HG03060 (cell line): ENCODE data around the gene RUFY3.
"Not testable (repeated sequence)": the region's sequence is repeated elsewhere in the genome, so short reads cannot be mapped to it uniquely, and the experiment has no call there.

ENCODE experiments used
- ATAC-seq: cut with Tn5 transposase; IDR thresholded peaks from one replicate; pipeline ENCODE4 v1.9.1; 2021; ENCODE audit warnings: low read depth, moderate number of reproducible peaks; ENCODE audit not compliant: unreplicated experiment

Gene RUFY3

GRCh38 chr4:70734168-70734954 is 12.6 kb downstream of the RUFY3 start:
- peak; percentile 92 for ATAC-seq

GRCh38 chr4:70734971-70735370 is 13.2 kb downstream of the RUFY3 start:
- ATAC-seq: no peak

DNA sequence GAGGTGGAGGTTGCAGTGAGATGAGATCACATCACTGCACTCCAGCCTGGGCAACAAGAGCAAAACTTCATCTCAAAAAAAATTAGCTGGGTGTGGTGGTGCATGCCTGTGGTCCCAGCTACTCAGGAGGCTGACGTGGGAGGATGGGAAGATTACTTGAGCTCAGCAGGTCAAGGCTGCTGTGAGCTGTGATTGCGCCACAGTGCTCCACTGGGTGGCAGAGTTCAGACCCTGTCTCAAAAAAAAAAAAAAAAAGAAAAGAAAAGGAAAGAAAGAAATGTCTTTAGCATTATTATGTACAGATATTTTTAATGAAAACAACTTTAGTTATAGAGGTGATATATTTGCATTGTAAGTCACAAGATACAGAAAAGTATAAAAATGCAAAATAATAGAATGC is 14.2 kb downstream of the RUFY3 start:
- ATAC-seq: not testable (repeated sequence)

DNA sequence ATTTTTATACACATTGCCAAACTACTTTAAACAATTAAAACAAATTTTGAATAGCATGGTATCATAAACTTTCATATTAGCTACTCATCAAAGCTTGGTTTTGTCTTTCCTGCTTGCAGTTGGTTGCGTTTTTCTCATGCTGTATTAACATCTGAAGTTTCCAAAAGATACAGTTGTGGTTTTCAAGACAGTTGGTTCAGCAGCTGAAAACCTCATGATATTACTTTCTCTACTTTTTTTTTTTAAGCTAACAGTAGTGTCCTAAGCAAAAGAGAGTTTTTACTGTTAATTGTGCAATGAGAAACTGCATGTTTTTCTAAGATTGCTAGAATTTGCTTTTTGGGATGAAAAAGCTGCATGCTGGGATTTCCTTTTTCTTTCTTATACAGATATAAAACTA is 15.2 kb downstream of the RUFY3 start:
- no peak for ATAC-seq

DNA sequence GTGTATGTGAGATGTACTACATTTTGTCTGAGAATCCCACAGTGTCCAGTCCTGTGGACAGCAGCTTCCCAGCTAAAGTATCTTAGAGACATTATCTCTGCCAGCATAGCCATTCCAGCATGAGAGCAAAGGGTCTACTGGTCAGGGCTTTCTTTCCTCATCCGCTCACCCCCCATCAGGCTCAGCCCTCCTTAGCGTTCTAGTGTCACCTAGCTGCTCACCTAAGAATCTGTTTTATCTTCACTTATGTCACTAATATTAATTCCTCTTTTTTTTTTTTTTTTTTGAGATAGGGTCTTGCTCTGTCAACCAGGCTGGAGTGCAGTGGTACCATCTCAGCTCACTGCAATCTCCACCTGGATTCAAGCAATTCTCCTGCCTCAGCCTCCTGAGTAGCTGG is 15.6 kb downstream of the RUFY3 start:
- no peak for ATAC-seq

GRCh38 chr4:70739496-70740337 is 18.0 kb downstream of the RUFY3 start:
- ATAC-seq: no peak

DNA sequence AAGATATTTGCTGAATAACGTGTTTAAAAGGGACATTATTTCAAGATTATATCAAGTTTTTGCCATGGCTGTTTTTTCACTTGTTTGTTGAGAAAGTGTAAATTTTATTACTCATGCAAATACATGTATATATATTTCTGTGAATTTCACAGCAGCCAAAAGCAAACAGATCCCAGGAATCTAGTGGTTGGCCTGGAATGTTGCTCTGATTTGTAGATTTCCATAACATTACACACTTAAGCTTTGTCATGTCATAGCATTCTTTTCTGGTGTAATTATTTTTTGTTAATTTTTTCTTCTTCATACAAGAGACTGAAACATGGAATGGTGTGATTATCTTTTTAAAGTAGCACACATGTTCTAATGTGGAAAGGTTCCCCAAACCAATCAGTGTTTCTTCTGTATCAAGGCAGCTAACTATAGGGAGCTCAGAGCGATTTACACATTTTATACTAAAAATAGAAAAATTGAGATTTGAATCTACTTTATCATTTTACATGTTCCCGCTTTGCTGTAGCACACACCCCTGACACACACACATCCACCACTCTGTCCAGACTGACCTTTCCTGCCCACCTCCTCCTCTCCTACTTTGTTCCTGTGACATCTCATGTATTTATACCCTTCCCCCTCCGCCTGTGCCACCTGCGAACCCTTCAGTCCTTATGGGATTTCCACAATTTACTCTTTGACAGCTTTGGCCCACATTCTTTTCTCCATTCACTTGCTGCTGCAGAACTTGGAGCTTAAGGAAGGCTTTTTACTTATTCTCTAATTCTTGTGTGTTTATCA is 20.3 kb downstream of the RUFY3 start:
- ATAC-seq: no peak

- ATAC-seq: no peak
These were observed 22.0 kb downstream of the RUFY3 start for GRCh38 chr4:70743731-70744130.

DNA sequence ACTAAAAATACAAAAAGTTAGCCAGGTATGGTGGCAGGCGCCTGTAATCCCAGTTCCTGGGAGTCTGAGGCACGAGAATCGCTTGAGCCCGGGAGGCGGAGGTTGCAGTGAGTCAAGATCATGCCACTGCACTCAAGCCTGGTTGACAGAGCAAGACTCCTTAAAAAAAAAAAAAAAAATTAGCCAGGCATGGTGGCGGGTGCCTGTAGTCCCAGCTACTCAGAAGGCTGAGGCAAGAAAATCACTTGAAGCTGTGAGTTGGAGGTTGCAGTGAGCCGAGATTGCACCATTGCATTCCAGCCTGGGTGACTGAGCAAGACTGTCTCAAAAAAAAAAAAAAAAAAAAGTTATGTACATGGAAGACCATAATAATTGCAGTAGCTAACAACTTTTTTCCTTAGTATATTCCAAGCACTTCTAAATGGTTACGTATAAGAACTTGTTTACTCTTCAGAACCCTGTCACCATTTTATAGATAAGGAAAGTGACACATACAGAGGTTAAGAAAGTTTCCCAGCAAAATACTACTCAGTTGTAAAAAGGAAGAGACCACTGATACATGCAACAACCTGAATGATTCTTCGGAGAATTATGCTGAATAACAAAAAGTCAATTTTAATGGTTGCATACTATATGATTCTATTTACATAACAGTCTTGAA is 24.5 kb downstream of the RUFY3 start:
- no peak for ATAC-seq

GRCh38 chr4:70747874-70748273 is 26.1 kb downstream of the RUFY3 start:
- no peak for ATAC-seq

GRCh38 chr4:70749313-70749712 is 27.5 kb downstream of the RUFY3 start:
- ATAC-seq: peak; percentile 89

DNA sequence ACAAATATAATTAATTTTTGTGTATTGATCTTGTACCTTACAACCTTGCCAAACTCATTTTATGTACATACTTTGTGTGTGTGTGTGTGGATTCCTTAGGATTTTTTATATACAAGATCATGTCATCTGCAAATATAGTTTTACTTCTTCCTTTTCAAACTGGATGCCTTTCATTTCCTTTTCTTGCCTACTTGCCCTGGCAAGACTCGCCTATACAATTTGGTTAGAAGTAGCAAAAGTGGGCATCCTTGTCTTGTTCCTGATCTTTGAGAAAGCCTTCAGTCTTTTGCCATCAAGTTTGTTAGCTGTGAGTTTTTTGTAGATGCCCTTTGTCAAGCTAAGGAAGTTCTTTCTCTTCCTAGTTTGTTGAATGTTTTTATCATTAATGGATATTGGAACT is 30.5 kb downstream of the RUFY3 start:
- ATAC-seq: no peak

- no peak for ATAC-seq
These were observed 31.9 kb downstream of the RUFY3 start for GRCh38 chr4:70753630-70754029.

DNA sequence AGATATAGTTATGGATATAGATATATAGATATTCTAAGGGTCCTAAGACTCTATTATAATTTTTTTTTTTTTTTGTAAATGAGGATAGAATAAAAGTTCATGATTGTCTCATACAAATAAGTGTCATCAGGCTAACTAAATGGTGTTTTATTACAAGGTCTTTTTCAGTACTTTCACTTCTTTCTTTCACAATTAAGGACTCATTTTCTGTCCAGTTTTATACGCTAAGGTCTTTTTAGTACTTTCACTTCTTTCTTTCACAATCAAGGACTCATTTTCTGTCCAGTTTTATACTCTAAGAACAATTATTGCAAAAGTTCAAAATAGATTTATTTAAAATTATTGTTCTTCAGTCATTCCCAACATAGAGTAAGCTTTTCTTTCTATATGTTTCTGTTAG is 32.7 kb downstream of the RUFY3 start:
- ATAC-seq: peak; percentile 40

GRCh38 chr4:70754990-70755688 is 33.4 kb downstream of the RUFY3 start:
- peak; percentile 19 for ATAC-seq

DNA sequence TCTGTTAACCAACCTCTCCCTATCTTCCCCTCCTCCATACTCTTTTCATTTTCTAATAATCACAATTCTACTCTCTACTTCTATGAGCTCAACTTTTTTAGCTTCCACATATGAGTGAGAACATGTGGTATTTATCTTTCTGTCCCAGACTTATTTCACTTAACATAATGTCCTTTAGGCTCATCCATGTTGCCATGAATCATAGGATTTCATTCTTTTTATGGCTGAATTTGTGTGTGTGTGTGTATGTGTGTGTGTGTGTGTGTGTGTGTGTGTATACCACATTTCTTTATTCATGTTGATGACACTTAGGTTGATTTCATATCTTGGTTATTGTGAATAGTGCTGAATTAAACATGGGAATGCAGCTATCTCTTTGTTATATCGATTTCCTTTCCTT is 37.4 kb downstream of the RUFY3 start:
- ATAC-seq: no peak

- no peak for ATAC-seq
These were observed 37.9 kb downstream of the RUFY3 start for GRCh38 chr4:70759627-70760026.

- no peak for ATAC-seq
These were observed 38.9 kb downstream of the RUFY3 start for GRCh38 chr4:70760662-70761061.

DNA sequence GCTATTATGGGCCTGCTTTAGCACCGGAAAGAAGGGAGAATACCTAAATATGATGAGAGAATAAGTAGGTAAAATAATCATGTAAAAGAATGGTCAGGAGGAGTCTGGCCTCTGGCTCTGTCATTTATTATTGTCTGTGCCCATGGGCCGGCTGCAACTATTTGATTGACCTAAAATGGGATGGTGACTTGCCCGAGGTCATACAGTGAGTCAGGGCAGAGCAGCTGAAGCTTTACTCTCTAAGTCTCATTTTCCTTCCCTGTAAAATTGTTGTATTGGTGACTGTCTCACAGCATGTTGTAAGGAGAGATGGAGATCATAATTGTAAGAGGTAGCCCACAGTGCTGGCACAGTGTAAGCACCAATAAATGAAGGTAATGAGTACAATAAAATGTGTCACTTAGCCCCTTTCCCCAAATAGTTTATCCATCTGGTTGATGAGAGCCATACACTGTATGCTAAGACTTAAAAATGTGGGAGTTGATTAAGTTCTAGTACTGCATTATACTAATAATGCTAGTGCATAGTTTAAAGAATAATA is 39.6 kb downstream of the RUFY3 start:
- ATAC-seq: no peak

DNA sequence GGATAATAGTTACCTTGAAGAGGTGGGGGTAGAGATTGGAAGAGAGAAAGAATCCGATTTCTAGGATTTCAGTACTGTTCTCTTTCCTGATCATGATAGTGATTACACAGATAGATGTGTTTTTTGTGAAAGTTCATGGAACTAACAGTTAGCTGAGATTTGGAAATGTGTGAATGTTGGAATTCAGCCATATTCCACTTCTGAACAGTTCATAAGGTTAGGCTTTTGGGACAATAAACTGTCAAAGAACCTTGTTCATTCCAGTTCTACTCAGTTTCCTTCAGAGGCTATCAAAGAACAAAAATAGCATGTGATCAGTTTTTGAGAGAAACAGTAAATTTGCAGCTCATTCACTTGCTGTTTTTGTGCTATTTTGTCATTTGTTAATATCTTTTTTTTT is 43.6 kb downstream of the RUFY3 start:
- ATAC-seq: no peak
